ENCODE measurements around the gene HSP90B1. TPM values are rescaled to one million over a fixed set of nuclear protein-coding genes. Genes with fewer than 3 reads are reported as not detected.
A peak's percentile ranks its signal among the peaks of the same experiment; 100 is the strongest.

The HSP90B1 gene
- total and polyA plus RNA-seq, 7 donors: 85.7 to 238 (median 129) TPM

DNA sequence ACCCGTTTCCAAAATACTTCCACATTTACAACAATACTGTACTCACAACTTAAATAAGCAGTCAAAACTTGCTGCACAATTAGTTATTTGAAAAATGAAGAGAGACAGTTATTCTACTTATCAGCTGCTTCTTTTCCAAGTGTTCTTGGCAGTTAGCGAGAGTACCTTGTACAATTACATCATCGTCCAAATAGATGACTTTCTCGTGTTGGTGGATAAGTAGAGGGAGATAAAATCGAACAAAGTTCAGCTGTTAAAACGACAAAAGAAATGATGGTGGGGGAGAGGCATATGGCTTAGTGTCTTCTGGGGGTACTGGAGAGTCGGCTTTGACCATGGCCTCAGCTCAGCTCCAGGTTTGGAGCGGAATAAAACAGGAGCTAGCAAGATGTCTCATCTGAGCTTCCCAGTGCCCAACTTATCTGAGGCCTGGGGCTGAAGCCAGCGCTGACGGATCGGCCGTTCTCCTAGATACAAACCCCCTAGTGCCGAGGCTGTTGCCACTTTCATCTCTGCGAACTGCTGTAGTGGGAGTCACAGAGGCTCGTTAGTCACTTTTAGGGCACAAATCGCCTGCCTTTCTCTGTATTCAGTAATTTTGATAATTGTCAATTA, 67.2 kb downstream of the HSP90B1 start:
- no peaks in the 10 kb centered on the region for H3K36me3 ChIP-seq (ENCODE audit: insufficient read depth in 1 of 2, low read depth in 1 of 2)
- ATAC-seq (peak; percentile 40 to 52 (median 44)), DNase-seq (peak in 1 of 2 donors; percentile 25)
- H3K9me3 ChIP-seq: no peaks in the 10 kb centered on the region
- no peaks in the 10 kb centered on the region for H3K27me3 ChIP-seq (ENCODE audit: insufficient read depth in 3 of 3, low read length in 2 of 3)
- H3K4me3 ChIP-seq: peak overlapping the region; percentile 4
- TF ChIP-seq, protein P1, sequence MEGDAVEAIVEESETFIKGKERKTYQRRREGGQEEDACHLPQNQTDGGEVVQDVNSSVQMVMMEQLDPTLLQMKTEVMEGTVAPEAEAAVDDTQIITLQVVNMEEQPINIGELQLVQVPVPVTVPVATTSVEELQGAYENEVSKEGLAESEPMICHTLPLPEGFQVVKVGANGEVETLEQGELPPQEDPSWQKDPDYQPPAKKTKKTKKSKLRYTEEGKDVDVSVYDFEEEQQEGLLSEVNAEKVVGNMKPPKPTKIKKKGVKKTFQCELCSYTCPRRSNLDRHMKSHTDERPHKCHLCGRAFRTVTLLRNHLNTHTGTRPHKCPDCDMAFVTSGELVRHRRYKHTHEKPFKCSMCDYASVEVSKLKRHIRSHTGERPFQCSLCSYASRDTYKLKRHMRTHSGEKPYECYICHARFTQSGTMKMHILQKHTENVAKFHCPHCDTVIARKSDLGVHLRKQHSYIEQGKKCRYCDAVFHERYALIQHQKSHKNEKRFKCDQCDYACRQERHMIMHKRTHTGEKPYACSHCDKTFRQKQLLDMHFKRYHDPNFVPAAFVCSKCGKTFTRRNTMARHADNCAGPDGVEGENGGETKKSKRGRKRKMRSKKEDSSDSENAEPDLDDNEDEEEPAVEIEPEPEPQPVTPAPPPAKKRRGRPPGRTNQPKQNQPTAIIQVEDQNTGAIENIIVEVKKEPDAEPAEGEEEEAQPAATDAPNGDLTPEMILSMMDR (IDR thresholded peaks at IDR 0.05): no peak
- 38 to 51% (median 44%) methylated on average over 16 of the region's 16 CpGs for WGBS, 3 donors
- intact Hi-C loops (cut with DNase I): no loop called here
- peaks cover 11% of the 10 kb centered on the region for H3K4me1 ChIP-seq
- peak overlapping the region; percentile 10 for H3K27ac ChIP-seq

Other genes with a start within 250 kb of the HSP90B1 start
- gene NT5DC3, start 89.2 kb upstream of the HSP90B1 start, total RNA-seq: 10 to 100 TPM; 15.2 to 64.2 (median 19.5) TPM
- gene NT5DC3, start 89.2 kb upstream of the HSP90B1 start, polyA plus RNA-seq: 10 to 100 TPM in 1 of 3 donors, 1 to 10 TPM in 2; 5.2 to 16.2 (median 7.3) TPM
- gene TDG, start 35.5 kb downstream of the HSP90B1 start, total RNA-seq: 10 to 100 TPM in 3 of 4 donors, 1 to 10 TPM in 1; 5.5 to 15.5 (median 11.8) TPM
- 10 to 100 TPM in 1 of 3 donors, 1 to 10 TPM in 2; 6.6 to 11.2 (median 9.9) TPM for gene TDG, start 35.5 kb downstream of the HSP90B1 start, polyA plus RNA-seq
- 1 to 10 TPM in 3 of 4 donors, under 1 TPM in 1; 0.71 to 5.2 (median 1.9) TPM for gene GLT8D2, start 119.8 kb downstream of the HSP90B1 start, total RNA-seq
- 1 to 10 TPM; 1.1 to 1.7 (median 1.3) TPM for gene GLT8D2, start 119.8 kb downstream of the HSP90B1 start, polyA plus RNA-seq
- 10 to 100 TPM; 22.8 to 27.8 (median 24.5) TPM for gene HCFC2, start 134.1 kb downstream of the HSP90B1 start, total RNA-seq
- gene HCFC2, start 134.1 kb downstream of the HSP90B1 start, polyA plus RNA-seq: 10 to 100 TPM; 10.1 to 21.7 (median 10.3) TPM
- 10 to 100 TPM; 14.5 to 32.2 (median 21.9) TPM for gene NFYB, start 207.8 kb downstream of the HSP90B1 start, total RNA-seq
- gene NFYB, start 207.8 kb downstream of the HSP90B1 start, polyA plus RNA-seq: 10 to 100 TPM; 10.1 to 28.0 (median 20.1) TPM